ENCODE measurements around the gene MYOZ3. TPM values are rescaled to one million over a fixed set of nuclear protein-coding genes. Genes with fewer than 3 reads are reported as not detected.

Gene MYOZ3, protein sequence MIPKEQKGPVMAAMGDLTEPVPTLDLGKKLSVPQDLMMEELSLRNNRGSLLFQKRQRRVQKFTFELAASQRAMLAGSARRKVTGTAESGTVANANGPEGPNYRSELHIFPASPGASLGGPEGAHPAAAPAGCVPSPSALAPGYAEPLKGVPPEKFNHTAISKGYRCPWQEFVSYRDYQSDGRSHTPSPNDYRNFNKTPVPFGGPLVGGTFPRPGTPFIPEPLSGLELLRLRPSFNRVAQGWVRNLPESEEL
- polyA plus RNA-seq (2011; rRNA removed), result 0.51 and 0.68 TPM in 2 replicates
- 0.74 and 0.78 TPM in 2 replicates for polyA minus RNA-seq (2011; rRNA and poly(A)+ RNA removed)

DNA sequence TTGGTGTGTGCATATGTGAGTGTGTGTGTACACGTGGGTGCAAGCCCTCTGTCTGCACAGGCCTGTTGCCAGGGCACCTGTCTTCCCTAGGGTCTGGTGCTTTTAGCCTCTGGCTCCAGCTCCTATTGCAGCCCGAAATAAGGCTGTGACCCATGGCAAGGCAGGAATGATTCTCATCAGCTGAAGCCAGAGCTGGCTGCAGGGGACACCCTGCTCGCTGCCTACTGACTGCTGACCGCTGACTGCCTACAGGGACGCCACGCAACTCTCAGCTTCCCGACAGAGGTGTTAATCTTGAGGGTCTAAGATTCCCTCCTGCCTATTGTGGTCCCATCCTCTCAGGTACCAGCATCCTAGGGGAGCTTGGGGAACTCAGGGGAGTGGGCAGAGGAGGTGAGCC is at the start of gene MYOZ3:
Gene MYOZ3 (plus strand): TSS at position 166 of the 400 bp plus-strand sequence. CDS start 1,691 bp downstream, outside the sequence.
- ChIA-PET POLR2A (interaction anchor here (0.7 kb wide), 1 partner anchor 98 kb away, joined by 3 read pairs; no protein-coding TSS in a partner anchor), CTCF (interaction anchor here (0.7 to 1.1 kb wide), 3 partner anchors 117 to 202 kb away, joined by 3 read pairs; no protein-coding TSS in a partner anchor)
- H3K4me3 ChIP-seq (ENCODE audit: low read depth, low read length), result no peak within 1 kb of the TSS
- TF ChIP-seq, protein P1, sequence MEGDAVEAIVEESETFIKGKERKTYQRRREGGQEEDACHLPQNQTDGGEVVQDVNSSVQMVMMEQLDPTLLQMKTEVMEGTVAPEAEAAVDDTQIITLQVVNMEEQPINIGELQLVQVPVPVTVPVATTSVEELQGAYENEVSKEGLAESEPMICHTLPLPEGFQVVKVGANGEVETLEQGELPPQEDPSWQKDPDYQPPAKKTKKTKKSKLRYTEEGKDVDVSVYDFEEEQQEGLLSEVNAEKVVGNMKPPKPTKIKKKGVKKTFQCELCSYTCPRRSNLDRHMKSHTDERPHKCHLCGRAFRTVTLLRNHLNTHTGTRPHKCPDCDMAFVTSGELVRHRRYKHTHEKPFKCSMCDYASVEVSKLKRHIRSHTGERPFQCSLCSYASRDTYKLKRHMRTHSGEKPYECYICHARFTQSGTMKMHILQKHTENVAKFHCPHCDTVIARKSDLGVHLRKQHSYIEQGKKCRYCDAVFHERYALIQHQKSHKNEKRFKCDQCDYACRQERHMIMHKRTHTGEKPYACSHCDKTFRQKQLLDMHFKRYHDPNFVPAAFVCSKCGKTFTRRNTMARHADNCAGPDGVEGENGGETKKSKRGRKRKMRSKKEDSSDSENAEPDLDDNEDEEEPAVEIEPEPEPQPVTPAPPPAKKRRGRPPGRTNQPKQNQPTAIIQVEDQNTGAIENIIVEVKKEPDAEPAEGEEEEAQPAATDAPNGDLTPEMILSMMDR (IDR thresholded peaks at IDR 0.05; ENCODE audit: low read depth, low read length), result no peak
- peaks cover 11% of the 10 kb centered on the region for H3K27me3 ChIP-seq (ENCODE audit: control insufficient read depth, insufficient read depth, low read length)
- DNase-seq (ENCODE audit: low read depth, low spot score), result no peak
- H3K9me3 ChIP-seq (ENCODE audit: control insufficient read depth, insufficient read depth, low read length), result no peaks in the 10 kb centered on the region
- H3K27ac ChIP-seq (ENCODE audit: low read depth, low read length), result no peak within 1 kb of the TSS

DNA sequence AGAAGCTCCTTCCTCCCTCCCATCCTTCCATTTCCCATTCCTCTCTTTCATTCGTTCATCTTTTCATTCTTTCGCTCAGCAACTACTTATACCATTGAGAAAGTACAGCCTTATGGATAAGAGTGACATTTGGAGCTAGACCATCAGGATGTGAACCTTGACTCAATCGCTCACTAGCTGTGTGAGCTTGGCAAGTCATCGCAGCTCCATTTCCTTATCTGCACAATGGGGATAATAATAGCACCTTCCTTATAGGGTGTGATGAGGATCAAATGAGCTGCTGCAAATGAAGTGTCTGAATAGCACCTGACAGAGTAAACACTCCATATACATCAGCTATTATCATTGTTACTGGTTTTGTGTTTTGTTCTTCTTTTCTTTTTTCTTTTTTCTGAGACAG is 48.6 kb upstream of the MYOZ3 start:
- POLR2A ChIA-PET, result no interaction called here
- CTCF ChIA-PET, result no interaction called here
- Histone ChIP-seq H3K4me3 (ENCODE audit: low read depth, low read length) (no peak overlapping the region), H3K9me3 (ENCODE audit: control insufficient read depth, insufficient read depth, low read length) (no peaks in the 10 kb centered on the region), H3K27ac (ENCODE audit: low read depth, low read length) (no peak overlapping the region), H3K27me3 (ENCODE audit: control insufficient read depth, insufficient read depth, low read length) (peaks cover 4% of the 10 kb centered on the region)
- TF ChIP-seq, protein P1 (IDR thresholded peaks at IDR 0.05; ENCODE audit: low read depth, low read length), result no peak
- no peak for DNase-seq (ENCODE audit: low read depth, low spot score)

DNA sequence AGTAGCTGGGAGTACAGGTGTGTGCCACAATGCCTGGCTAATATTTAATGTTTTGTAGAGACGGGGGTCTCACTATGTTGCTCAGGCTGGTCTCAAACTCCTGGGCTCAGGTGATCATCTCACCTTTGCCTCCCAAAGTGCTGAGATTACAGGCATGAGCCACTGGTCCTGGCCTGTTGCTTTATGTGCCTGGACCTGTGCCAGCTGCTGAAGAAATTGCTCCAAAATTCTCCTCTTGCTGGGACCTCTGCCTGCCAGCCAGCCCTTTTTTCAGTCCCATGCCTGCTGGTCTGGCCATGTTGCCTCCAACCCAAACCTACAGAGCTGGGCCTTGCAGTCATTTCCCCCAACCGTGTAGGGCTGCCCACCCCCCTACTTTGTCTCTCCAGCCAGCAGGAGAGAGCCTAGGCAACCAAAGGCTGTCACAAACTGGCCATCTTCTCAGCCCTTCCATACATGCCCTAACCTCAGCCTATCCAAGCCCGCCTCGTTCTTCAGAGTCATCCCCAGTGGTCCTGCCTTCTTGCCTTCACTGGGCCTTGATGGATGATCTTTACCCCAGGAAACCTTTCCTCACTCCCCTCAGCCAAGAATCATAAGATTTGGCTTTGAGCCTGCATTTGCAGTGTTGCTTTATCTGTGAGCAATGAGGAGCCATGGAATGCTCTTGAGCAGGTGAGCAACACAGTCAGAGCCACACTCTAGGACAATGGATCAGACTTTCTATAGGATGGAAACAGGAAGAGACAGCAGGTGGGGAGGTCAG is 48.0 kb upstream of the MYOZ3 start:
- CTCF ChIA-PET, result no interaction called here
- DNase-seq (ENCODE audit: low read depth, low spot score), result no peak
- Histone ChIP-seq H3K27ac (ENCODE audit: low read depth, low read length) (no peak overlapping the region), H3K4me3 (ENCODE audit: low read depth, low read length) (no peak overlapping the region), H3K27me3 (ENCODE audit: control insufficient read depth, insufficient read depth, low read length) (peaks cover 4% of the 10 kb centered on the region), H3K9me3 (ENCODE audit: control insufficient read depth, insufficient read depth, low read length) (no peaks in the 10 kb centered on the region)
- TF ChIP-seq, protein P1 (IDR thresholded peaks at IDR 0.05; ENCODE audit: low read depth, low read length), result no peak
- POLR2A ChIA-PET, result no interaction called here

DNA sequence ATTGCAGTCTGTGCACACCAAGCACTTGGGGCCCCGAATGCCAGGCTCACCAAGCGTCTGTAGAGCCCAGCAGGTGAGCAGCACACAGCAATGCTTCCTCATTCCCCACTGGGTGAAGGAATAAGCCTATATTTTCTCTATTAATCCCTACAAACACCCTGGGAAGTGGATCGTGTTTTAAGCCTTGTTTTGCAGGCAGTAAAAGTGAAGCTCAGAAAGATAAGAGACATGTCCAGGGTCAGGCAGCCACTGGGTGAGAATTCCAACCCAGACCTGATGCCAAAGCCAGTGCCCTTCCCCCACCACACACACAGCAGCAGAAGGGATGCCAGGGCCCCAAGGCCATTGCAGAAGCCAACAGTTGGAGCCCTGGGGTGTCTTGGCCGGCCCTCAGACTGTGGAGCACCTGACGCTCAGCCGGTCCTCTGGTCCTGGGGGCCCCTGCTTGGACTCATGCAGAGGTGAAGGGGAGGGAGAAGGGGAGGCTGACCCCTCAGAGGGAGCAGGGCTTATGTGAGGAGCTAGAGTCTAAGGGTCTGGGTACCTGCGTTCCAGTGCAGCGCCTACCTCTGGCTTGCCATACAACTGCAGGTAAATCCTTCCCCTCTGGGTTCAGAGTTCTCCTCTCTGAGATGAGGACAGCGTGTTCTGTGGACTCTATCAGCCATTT is 46.9 kb upstream of the MYOZ3 start:
- Histone ChIP-seq H3K9me3 (ENCODE audit: control insufficient read depth, insufficient read depth, low read length) (no peaks in the 10 kb centered on the region), H3K27me3 (ENCODE audit: control insufficient read depth, insufficient read depth, low read length) (peaks cover 4% of the 10 kb centered on the region), H3K27ac (ENCODE audit: low read depth, low read length) (no peak overlapping the region), H3K4me3 (ENCODE audit: low read depth, low read length) (no peak overlapping the region)
- no peak for DNase-seq (ENCODE audit: low read depth, low spot score)
- POLR2A ChIA-PET, result no interaction called here
- TF ChIP-seq, protein P1 (IDR thresholded peaks at IDR 0.05; ENCODE audit: low read depth, low read length), result no peak; the same call in 1 of the 2 replicates
- CTCF ChIA-PET, result no interaction called here

Measured in AG04450 (cell line).